SH-SY5Y (cell line): Measurements from ENCODE around the gene RIC1.

Experiments used
- GATA2 ChIP-seq: IDR thresholded peaks from 2 replicates; pipeline ENCODE4 v1.6.1; 2011; ENCODE audit warnings: mild to moderate bottlenecking, low read depth, low read length
- GATA3 ChIP-seq: IDR thresholded peaks from 2 replicates; pipeline ENCODE4 v1.6.1; 2011; ENCODE audit warnings: low read depth, mild to moderate bottlenecking, low read length, moderate library complexity

Gene RIC1

GRCh38 chr9:5628530-5629311 is at the start of gene RIC1:
Gene RIC1 (plus strand): TSS chr9:5629107. CDS start chr9:5629310, 203 bp downstream.
- TF ChIP-seq GATA2 (no peak), GATA3 (no peak)

GRCh38 chr9:5579881-5580280 is 49.0 kb upstream of the RIC1 start:
- TF ChIP-seq GATA2 (no peak), GATA3 (no peak)

GRCh38 chr9:5580650-5581049 is 48.3 kb upstream of the RIC1 start:
- TF ChIP-seq GATA2 (no peak), GATA3 (no peak)

- no peak for TF ChIP-seq GATA2
- no peak for TF ChIP-seq GATA3
Observed at GRCh38 chr9:5582835-5583195, 46.1 kb upstream of the RIC1 start.

GRCh38 chr9:5586391-5586802 is 42.5 kb upstream of the RIC1 start:
- TF ChIP-seq GATA2 (no peak), GATA3 (no peak)

- TF ChIP-seq GATA2: no peak
- no peak for TF ChIP-seq GATA3
Observed at GRCh38 chr9:5587024-5587423, 41.9 kb upstream of the RIC1 start.

- TF ChIP-seq GATA2 (no peak), GATA3 (no peak)
Observed at GRCh38 chr9:5592231-5592630, 36.7 kb upstream of the RIC1 start.

GRCh38 chr9:5592904-5593303 is 36.0 kb upstream of the RIC1 start:
- no peak for TF ChIP-seq GATA3
- TF ChIP-seq GATA2: no peak

- TF ChIP-seq GATA2: no peak
- no peak for TF ChIP-seq GATA3
Observed at GRCh38 chr9:5593904-5594303, 35.0 kb upstream of the RIC1 start.

- no peak for TF ChIP-seq GATA2
- no peak for TF ChIP-seq GATA3
Observed at GRCh38 chr9:5596173-5596572, 32.7 kb upstream of the RIC1 start.

- TF ChIP-seq GATA2 (no peak), GATA3 (no peak)
Observed at GRCh38 chr9:5608298-5609225, 20.3 kb upstream of the RIC1 start.

GRCh38 chr9:5609226-5609596 is 19.7 kb upstream of the RIC1 start:
- TF ChIP-seq GATA2: no peak
- no peak for TF ChIP-seq GATA3

- TF ChIP-seq GATA3 (no peak), GATA2 (no peak)
Observed at GRCh38 chr9:5610491-5610890, 18.4 kb upstream of the RIC1 start.

- no peak for TF ChIP-seq GATA2
- TF ChIP-seq GATA3: no peak
Observed at GRCh38 chr9:5611321-5612184, 17.4 kb upstream of the RIC1 start.

- TF ChIP-seq GATA3 (no peak), GATA2 (no peak)
Observed at GRCh38 chr9:5612185-5612530, 16.7 kb upstream of the RIC1 start.
